ENCODE measurements around the gene L3MBTL1.

Gene L3MBTL1

DNA sequence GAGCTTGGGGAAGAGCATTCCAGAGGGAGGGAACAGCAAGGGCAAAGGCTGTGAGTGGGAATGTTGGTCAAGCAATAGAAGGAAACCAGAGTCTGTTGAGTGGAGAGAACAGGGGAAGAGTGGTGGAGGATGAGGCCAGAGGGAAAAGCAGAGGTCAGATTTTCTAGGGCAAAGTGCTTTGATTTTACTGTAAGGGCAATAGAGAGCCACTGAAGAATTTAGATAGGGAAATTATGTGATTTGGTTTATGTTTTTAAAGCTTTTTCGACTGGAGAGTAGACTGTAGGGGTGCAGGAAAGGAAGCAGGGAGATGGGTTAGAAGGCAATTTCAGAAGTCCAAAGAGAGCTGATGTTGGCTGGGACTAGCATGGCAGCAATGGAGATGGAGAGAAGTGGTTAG lies 4.4 kb downstream of the L3MBTL1 start:
- no peak overlapping the region for H2BK5ac ChIP-seq (ENCODE audit: low read length)
- H3K56ac ChIP-seq (ENCODE audit: low read length): no peak overlapping the region
- no peak overlapping the region for H3K9ac ChIP-seq (ENCODE audit: low read length)
- H3K23ac ChIP-seq (ENCODE audit: low read length): no peak overlapping the region
- H3K4me1 ChIP-seq (ENCODE audit: control insufficient read depth, low read depth, low read length): peaks cover 5% of the 10 kb centered on the region
- H2BK120ac ChIP-seq (ENCODE audit: low read depth, low read length): no peak overlapping the region
- no peak overlapping the region for H3K18ac ChIP-seq (ENCODE audit: low read length)
- no peaks in the 10 kb centered on the region for H3K36me3 ChIP-seq (ENCODE audit: control insufficient read depth, insufficient read depth, low read length)
- DNase-seq: no peak
- no peak overlapping the region for H4K8ac ChIP-seq (ENCODE audit: low read depth, low read length)
- H2BK15ac ChIP-seq (replicated peaks; ENCODE audit: low read depth): no peak overlapping the region
- no peak overlapping the region for H3K4me2 ChIP-seq (ENCODE audit: low read length)
- H3K79me2 ChIP-seq (ENCODE audit: control insufficient read depth, insufficient read depth, low read length): no peaks in the 10 kb centered on the region
- H4K5ac ChIP-seq (ENCODE audit: low read length): no peak overlapping the region
- no peak overlapping the region for H2AK5ac ChIP-seq (ENCODE audit: low read length)
- no peaks in the 10 kb centered on the region for H3K79me1 ChIP-seq (ENCODE audit: low read length)
- H3K27me3 ChIP-seq (ENCODE audit: insufficient read depth, low read length, poor library complexity): no peaks in the 10 kb centered on the region
- no peak overlapping the region for H3K4me3 ChIP-seq (ENCODE audit: low read length)
- no peak overlapping the region for H3K27ac ChIP-seq (ENCODE audit: low read depth, low read length)
- no peak overlapping the region for H3K4ac ChIP-seq (ENCODE audit: low read depth, low read length)
- 100% methylated on average over 1 of the region's 1 CpG for WGBS (ENCODE audit: extremely low coverage, insufficient coverage, low lambda C conversion rate)

GRCh38 chr20:43513372-43513930 lies 6.0 kb downstream of the L3MBTL1 start:
- Histone ChIP-seq H3K4ac (ENCODE audit: low read depth, low read length) (no peak overlapping the region), H3K23ac (ENCODE audit: low read length) (no peak overlapping the region), H3K27ac (ENCODE audit: low read depth, low read length) (no peak overlapping the region), H3K4me1 (ENCODE audit: control insufficient read depth, low read depth, low read length) (no peaks in the 10 kb centered on the region), H3K4me2 (ENCODE audit: low read length) (peak overlapping the region; percentile 40), H3K56ac (ENCODE audit: low read length) (peak overlapping the region; percentile 85), H3K18ac (ENCODE audit: low read length) (no peak overlapping the region), H2BK120ac (ENCODE audit: low read depth, low read length) (no peak overlapping the region), H2BK5ac (ENCODE audit: low read length) (no peak overlapping the region), H4K5ac (ENCODE audit: low read length) (no peak overlapping the region), H2AK5ac (ENCODE audit: low read length) (no peak overlapping the region), H4K8ac (ENCODE audit: low read depth, low read length) (no peak overlapping the region), H3K9ac (ENCODE audit: low read length) (peak overlapping the region; percentile 68), H3K79me2 (ENCODE audit: control insufficient read depth, insufficient read depth, low read length) (no peaks in the 10 kb centered on the region), H2BK15ac (replicated peaks; ENCODE audit: low read depth) (no peak overlapping the region), H3K27me3 (ENCODE audit: insufficient read depth, low read length, poor library complexity) (no peaks in the 10 kb centered on the region), H3K36me3 (ENCODE audit: control insufficient read depth, insufficient read depth, low read length) (no peaks in the 10 kb centered on the region), H3K79me1 (ENCODE audit: low read length) (no peaks in the 10 kb centered on the region), H3K4me3 (ENCODE audit: low read length) (peak overlapping the region; percentile 9)
- WGBS (ENCODE audit: extremely low coverage, insufficient coverage, low lambda C conversion rate): no CpG with 5 or more reads among the region's 10 CpGs
- no peak for DNase-seq

DNA sequence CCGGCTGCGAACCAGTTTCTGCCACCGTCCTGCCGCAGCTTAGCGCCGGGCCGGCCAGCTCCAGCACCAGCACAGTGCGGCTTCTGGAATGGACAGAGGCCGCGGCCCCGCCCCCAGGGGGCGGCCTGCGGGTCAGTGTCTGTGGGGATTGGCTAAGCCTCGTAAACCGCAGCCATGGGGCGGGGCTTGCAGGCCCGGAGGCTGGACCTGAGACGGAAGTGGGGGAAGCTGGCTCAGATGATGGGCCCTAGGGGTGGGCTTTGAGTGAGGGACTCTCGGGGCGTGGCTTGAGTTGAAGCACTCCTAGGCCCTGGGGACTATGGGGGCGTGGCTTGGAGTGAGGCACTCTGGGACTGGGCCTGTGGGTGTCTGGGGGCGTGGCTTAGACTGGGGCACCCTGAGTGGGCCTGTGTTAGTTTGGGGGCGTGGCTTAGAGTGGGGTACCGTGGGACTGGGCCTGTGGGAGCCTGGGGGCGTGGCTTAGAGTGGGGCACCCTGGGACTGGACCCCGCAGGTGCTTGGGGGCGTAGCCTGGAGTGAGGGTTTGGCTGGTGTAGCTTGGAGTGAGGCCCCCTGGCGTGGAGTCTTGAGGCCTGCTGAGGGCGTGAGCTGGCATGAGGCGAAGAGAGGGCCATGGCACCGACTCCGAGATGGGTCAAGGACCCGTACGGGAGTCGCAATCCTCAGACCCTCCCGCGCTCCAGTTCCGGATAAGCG lies 6.6 kb downstream of the L3MBTL1 start:
- Histone ChIP-seq H4K5ac (ENCODE audit: low read length) (no peak overlapping the region), H3K56ac (ENCODE audit: low read length) (peak overlapping the region; percentile 85), H2BK5ac (ENCODE audit: low read length) (no peak overlapping the region), H3K4me3 (ENCODE audit: low read length) (peak overlapping the region; percentile 43), H3K23ac (ENCODE audit: low read length) (no peak overlapping the region), H3K4me2 (ENCODE audit: low read length) (peak overlapping the region; percentile 40), H2AK5ac (ENCODE audit: low read length) (no peak overlapping the region), H3K4me1 (ENCODE audit: control insufficient read depth, low read depth, low read length) (no peaks in the 10 kb centered on the region), H3K4ac (ENCODE audit: low read depth, low read length) (no peak overlapping the region), H3K18ac (ENCODE audit: low read length) (no peak overlapping the region), H3K27me3 (ENCODE audit: insufficient read depth, low read length, poor library complexity) (no peaks in the 10 kb centered on the region), H3K36me3 (ENCODE audit: control insufficient read depth, insufficient read depth, low read length) (no peaks in the 10 kb centered on the region), H3K79me1 (ENCODE audit: low read length) (no peaks in the 10 kb centered on the region), H3K79me2 (ENCODE audit: control insufficient read depth, insufficient read depth, low read length) (no peaks in the 10 kb centered on the region), H4K8ac (ENCODE audit: low read depth, low read length) (no peak overlapping the region), H3K9ac (ENCODE audit: low read length) (peak overlapping the region; percentile 68), H2BK15ac (replicated peaks; ENCODE audit: low read depth) (no peak overlapping the region), H2BK120ac (ENCODE audit: low read depth, low read length) (no peak overlapping the region), H3K27ac (ENCODE audit: low read depth, low read length) (no peak overlapping the region)
- WGBS (ENCODE audit: extremely low coverage, insufficient coverage, low lambda C conversion rate): no CpG with 5 or more reads among the region's 39 CpGs
- DNase-seq: peak; percentile 99

DNA sequence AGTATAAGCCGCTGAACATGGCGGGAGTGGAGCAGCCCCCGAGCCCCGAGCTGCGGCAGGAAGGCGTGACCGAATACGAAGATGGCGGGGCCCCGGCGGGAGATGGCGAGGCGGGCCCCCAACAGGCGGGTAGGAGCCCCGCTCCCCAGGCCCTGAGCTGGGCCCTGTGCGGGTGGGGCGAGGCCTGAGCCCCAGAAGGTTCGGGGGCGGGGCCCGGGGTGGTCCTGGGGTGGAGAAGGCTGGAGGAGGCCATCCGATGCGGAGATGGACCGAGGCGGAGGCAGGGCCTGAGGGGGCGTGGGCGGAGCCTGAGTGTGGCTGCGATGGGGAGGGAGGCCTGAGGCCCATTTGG lies 7.1 kb downstream of the L3MBTL1 start:
- Histone ChIP-seq H2BK120ac (ENCODE audit: low read depth, low read length) (no peak overlapping the region), H2AK5ac (ENCODE audit: low read length) (no peak overlapping the region), H3K23ac (ENCODE audit: low read length) (no peak overlapping the region), H2BK5ac (ENCODE audit: low read length) (no peak overlapping the region), H3K18ac (ENCODE audit: low read length) (no peak overlapping the region), H3K4ac (ENCODE audit: low read depth, low read length) (no peak overlapping the region), H3K56ac (ENCODE audit: low read length) (peak overlapping the region; percentile 44), H3K79me1 (ENCODE audit: low read length) (no peaks in the 10 kb centered on the region), H3K27me3 (ENCODE audit: insufficient read depth, low read length, poor library complexity) (no peaks in the 10 kb centered on the region), H4K5ac (ENCODE audit: low read length) (no peak overlapping the region), H3K4me1 (ENCODE audit: control insufficient read depth, low read depth, low read length) (no peaks in the 10 kb centered on the region), H3K9ac (ENCODE audit: low read length) (peak overlapping the region; percentile 64), H3K27ac (ENCODE audit: low read depth, low read length) (no peak overlapping the region), H3K4me3 (ENCODE audit: low read length) (peak overlapping the region; percentile 43), H4K8ac (ENCODE audit: low read depth, low read length) (no peak overlapping the region), H3K36me3 (ENCODE audit: control insufficient read depth, insufficient read depth, low read length) (no peaks in the 10 kb centered on the region), H2BK15ac (replicated peaks; ENCODE audit: low read depth) (no peak overlapping the region), H3K4me2 (ENCODE audit: low read length) (peak overlapping the region; percentile 50), H3K79me2 (ENCODE audit: control insufficient read depth, insufficient read depth, low read length) (no peaks in the 10 kb centered on the region)
- no CpG with 5 or more reads among the region's 27 CpGs for WGBS (ENCODE audit: extremely low coverage, insufficient coverage, low lambda C conversion rate)
- no peak for DNase-seq

DNA sequence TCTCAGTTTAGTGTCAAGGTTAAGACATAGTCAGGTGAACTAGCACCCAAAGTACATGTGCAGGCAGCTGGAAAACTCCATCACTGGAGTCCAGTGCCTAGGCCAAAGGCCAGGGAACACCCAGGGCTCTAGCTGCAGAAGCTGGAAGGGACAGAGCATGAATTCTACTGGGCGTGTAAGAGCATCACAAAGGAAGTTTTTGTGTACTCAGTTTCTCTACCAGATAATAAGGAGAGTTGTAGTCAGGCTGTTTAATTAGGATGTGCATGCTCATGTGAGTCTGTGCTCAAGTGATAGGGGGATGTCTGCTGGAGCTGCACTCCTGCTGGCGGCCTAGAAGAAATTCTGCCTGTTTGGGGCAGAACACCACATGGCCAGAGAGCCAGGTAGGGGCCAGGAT lies 8.1 kb downstream of the L3MBTL1 start:
- no peak overlapping the region for H3K23ac ChIP-seq (ENCODE audit: low read length)
- H3K9ac ChIP-seq (ENCODE audit: low read length): no peak overlapping the region
- no peak overlapping the region for H3K4ac ChIP-seq (ENCODE audit: low read depth, low read length)
- no peak overlapping the region for H3K27ac ChIP-seq (ENCODE audit: low read depth, low read length)
- H2BK15ac ChIP-seq (replicated peaks; ENCODE audit: low read depth): no peak overlapping the region
- no peak overlapping the region for H3K18ac ChIP-seq (ENCODE audit: low read length)
- H2BK5ac ChIP-seq (ENCODE audit: low read length): no peak overlapping the region
- no peak overlapping the region for H3K4me3 ChIP-seq (ENCODE audit: low read length)
- H3K79me2 ChIP-seq (ENCODE audit: control insufficient read depth, insufficient read depth, low read length): no peaks in the 10 kb centered on the region
- H3K4me1 ChIP-seq (ENCODE audit: control insufficient read depth, low read depth, low read length): no peaks in the 10 kb centered on the region
- no peak for DNase-seq
- no peak overlapping the region for H4K5ac ChIP-seq (ENCODE audit: low read length)
- WGBS (ENCODE audit: extremely low coverage, insufficient coverage, low lambda C conversion rate): no CpG with 5 or more reads among the region's 2 CpGs
- no peak overlapping the region for H3K4me2 ChIP-seq (ENCODE audit: low read length)
- H3K56ac ChIP-seq (ENCODE audit: low read length): no peak overlapping the region
- H2AK5ac ChIP-seq (ENCODE audit: low read length): no peak overlapping the region
- H3K36me3 ChIP-seq (ENCODE audit: control insufficient read depth, insufficient read depth, low read length): no peaks in the 10 kb centered on the region
- no peaks in the 10 kb centered on the region for H3K79me1 ChIP-seq (ENCODE audit: low read length)
- no peaks in the 10 kb centered on the region for H3K27me3 ChIP-seq (ENCODE audit: insufficient read depth, low read length, poor library complexity)
- no peak overlapping the region for H4K8ac ChIP-seq (ENCODE audit: low read depth, low read length)
- no peak overlapping the region for H2BK120ac ChIP-seq (ENCODE audit: low read depth, low read length)
